MG63 (cell line): ENCODE measurements around the gene SLC51B. TPM values are rescaled to one million over a fixed set of nuclear protein-coding genes. Genes with fewer than 3 reads are reported as not detected.
A peak's percentile ranks its signal among the peaks of the same experiment; 100 is the strongest.
"Not testable (repeated sequence)": the region's sequence is repeated elsewhere in the genome, so short reads cannot be mapped to it uniquely, and the experiment has no call there.

Source experiments
- DNase-seq: peaks from one replicate; pipeline ENCODE4 v3.0.0-alpha.2; 2020
- H3K27me3 ChIP-seq: fragments of 250-450 bp; sonication (Bioruptor Pico); 2 replicates; pipeline ENCODE4 v1.5.1; 2020; ENCODE audit warnings: mild to moderate bottlenecking, moderate library complexity
- H3K36me3 ChIP-seq: fragments of 250-450 bp; sonication (Bioruptor Pico); 2 replicates; pipeline ENCODE4 v1.5.1; 2020; ENCODE audit warnings: mild to moderate bottlenecking, moderate library complexity
- H3K4me3 ChIP-seq: fragments of 250-450 bp; sonication (Bioruptor Pico); 2 replicates; pipeline ENCODE4 v1.5.1; 2020; ENCODE audit warnings: mild to moderate bottlenecking, moderate library complexity
- H3K9me3 ChIP-seq: fragments of 250-450 bp; sonication (Bioruptor Pico); 2 replicates; pipeline ENCODE4 v1.5.1; 2020; ENCODE audit warnings: mild to moderate bottlenecking, moderate library complexity
- total RNA-seq: library from RNA; depleted of rRNA; stranded (reverse); fragments of >200 nt; shearing (Covaris generic); gene quantifications from 2 replicates; pipeline ENCODE4 v1.2.3, GENCODE V29; 2014; ENCODE audit warnings: low replicate concordance; rRNA removed

SLC51B gene
- total RNA-seq, result not detected in 2 replicates

GRCh38 chr15:65044724-65045481 is at the start of gene SLC51B:
Gene SLC51B, plus strand, starts transcription at chr15:65045387. Its CDS starts 4,618 bp downstream, at chr15:65050005.
- DNase-seq, result peak; percentile 51
- Histone ChIP-seq H3K9me3 (no peaks in the 10 kb centered on the region), H3K36me3 (no peaks in the 10 kb centered on the region), H3K27me3 (no peaks in the 10 kb centered on the region), H3K4me3 (no peak within 1 kb of the TSS)

GRCh38 chr15:64997066-64997465 is 48.1 kb upstream of the SLC51B start:
- Histone ChIP-seq H3K36me3 (peaks cover 7% of the 10 kb centered on the region), H3K9me3 (no peaks in the 10 kb centered on the region), H3K27me3 (no peaks in the 10 kb centered on the region), H3K4me3 (no peak overlapping the region)
- DNase-seq, result no peak

GRCh38 chr15:64997745-64998375 is 47.3 kb upstream of the SLC51B start:
- Histone ChIP-seq H3K9me3 (no peaks in the 10 kb centered on the region), H3K27me3 (no peaks in the 10 kb centered on the region), H3K4me3 (no peak overlapping the region), H3K36me3 (peaks cover 7% of the 10 kb centered on the region)
- no peak for DNase-seq

- Histone ChIP-seq H3K36me3 (peaks cover 11% of the 10 kb centered on the region), H3K4me3 (no peak overlapping the region), H3K9me3 (no peaks in the 10 kb centered on the region), H3K27me3 (no peaks in the 10 kb centered on the region)
- DNase-seq, result no peak
These were observed 40.2 kb upstream of the SLC51B start for GRCh38 chr15:65004993-65005392.

GRCh38 chr15:65006876-65007275 is 38.3 kb upstream of the SLC51B start:
- no peak overlapping the region for H3K4me3 ChIP-seq

GRCh38 chr15:65008983-65009382 is 36.2 kb upstream of the SLC51B start:
- H3K36me3 ChIP-seq, result peaks cover 25% of the 10 kb centered on the region
- DNase-seq, result no peak
- H3K9me3 ChIP-seq, result no peaks in the 10 kb centered on the region
- no peak overlapping the region for H3K4me3 ChIP-seq
- no peaks in the 10 kb centered on the region for H3K27me3 ChIP-seq

More at GRCh38 chr15:65006876-65007275, 38.3 kb upstream of the SLC51B start:
- H3K36me3 ChIP-seq, result peaks cover 16% of the 10 kb centered on the region
- DNase-seq, result no peak
- no peaks in the 10 kb centered on the region for H3K9me3 ChIP-seq
- H3K27me3 ChIP-seq, result no peaks in the 10 kb centered on the region

- H3K36me3 ChIP-seq, result peaks cover 47% of the 10 kb centered on the region
These were observed 34.0 kb upstream of the SLC51B start for GRCh38 chr15:65011198-65011597.

GRCh38 chr15:65020419-65020818 is 24.8 kb upstream of the SLC51B start:
- Histone ChIP-seq H3K36me3 (peaks cover 42% of the 10 kb centered on the region), H3K9me3 (no peaks in the 10 kb centered on the region), H3K4me3 (no peak overlapping the region), H3K27me3 (no peaks in the 10 kb centered on the region)
- DNase-seq, result no peak

More at GRCh38 chr15:65011198-65011597, 34.0 kb upstream of the SLC51B start:
- not testable (repeated sequence) for H3K27me3 ChIP-seq, H3K9me3 ChIP-seq, DNase-seq, H3K4me3 ChIP-seq

GRCh38 chr15:65021488-65021887 is 23.7 kb upstream of the SLC51B start:
- no peaks in the 10 kb centered on the region for H3K9me3 ChIP-seq
- H3K27me3 ChIP-seq, result no peaks in the 10 kb centered on the region
- no peak for DNase-seq
- no peak overlapping the region for H3K4me3 ChIP-seq
- peaks cover 43% of the 10 kb centered on the region for H3K36me3 ChIP-seq

- H3K27me3 ChIP-seq, result no peaks in the 10 kb centered on the region
- H3K9me3 ChIP-seq, result no peaks in the 10 kb centered on the region
- DNase-seq, result no peak
- H3K36me3 ChIP-seq, result peaks cover 26% of the 10 kb centered on the region
- no peak overlapping the region for H3K4me3 ChIP-seq
These were observed 18.4 kb upstream of the SLC51B start for GRCh38 chr15:65026756-65027155.

GRCh38 chr15:65027593-65027992 is 17.6 kb upstream of the SLC51B start:
- no peak for DNase-seq
- H3K9me3 ChIP-seq, result no peaks in the 10 kb centered on the region
- H3K4me3 ChIP-seq, result no peak overlapping the region
- H3K27me3 ChIP-seq, result no peaks in the 10 kb centered on the region
- peaks cover 26% of the 10 kb centered on the region for H3K36me3 ChIP-seq

- Histone ChIP-seq H3K27me3 (no peaks in the 10 kb centered on the region), H3K36me3 (peaks cover 26% of the 10 kb centered on the region), H3K9me3 (no peaks in the 10 kb centered on the region), H3K4me3 (peak overlapping the region; percentile 62)
- DNase-seq, result no peak
These were observed 16.8 kb upstream of the SLC51B start for GRCh38 chr15:65028338-65028737.

GRCh38 chr15:65028921-65029735 is 16.1 kb upstream of the SLC51B start, which contains the start of gene MTFMT:
Gene MTFMT, minus strand, starts transcription at chr15:65029639. Its CDS starts 26 bp downstream, at chr15:65029613.
- H3K9me3 ChIP-seq, result no peaks in the 10 kb centered on the region
- peak; percentile 88 for DNase-seq
- H3K27me3 ChIP-seq, result no peaks in the 10 kb centered on the region
- peak within 1 kb of the TSS; percentile 62 for H3K4me3 ChIP-seq
- H3K36me3 ChIP-seq, result peaks cover 22% of the 10 kb centered on the region

GRCh38 chr15:65029736-65030208 is 15.4 kb upstream of the SLC51B start:
- H3K9me3 ChIP-seq, result no peaks in the 10 kb centered on the region
- DNase-seq, result no peak
- peak overlapping the region; percentile 62 for H3K4me3 ChIP-seq
- H3K27me3 ChIP-seq, result no peaks in the 10 kb centered on the region
- H3K36me3 ChIP-seq, result peaks cover 22% of the 10 kb centered on the region

GRCh38 chr15:65032801-65033537 is 12.2 kb upstream of the SLC51B start:
- no peaks in the 10 kb centered on the region for H3K27me3 ChIP-seq
- DNase-seq, result peak; percentile 60
- no peak overlapping the region for H3K4me3 ChIP-seq
- no peaks in the 10 kb centered on the region for H3K36me3 ChIP-seq
- no peaks in the 10 kb centered on the region for H3K9me3 ChIP-seq

GRCh38 chr15:65033659-65034269 is 11.4 kb upstream of the SLC51B start:
- Histone ChIP-seq H3K36me3 (no peaks in the 10 kb centered on the region), H3K9me3 (no peaks in the 10 kb centered on the region), H3K27me3 (no peaks in the 10 kb centered on the region), H3K4me3 (no peak overlapping the region)
- no peak for DNase-seq
